DMS153 treated with DMSO at 0.1 percent for 48 hours (cell line): ENCODE data around the gene FBXL13.
"Not testable (repeated sequence)": the region's sequence is repeated elsewhere in the genome, so short reads cannot be mapped to it uniquely, and the experiment has no call there.

Experiments used
- DNase-seq: peaks from one replicate; lab custom pipeline; 2025; ENCODE audit not compliant: unreplicated experiment; lab: John Stamatoyannopoulos, UW

FBXL13 gene

DNA sequence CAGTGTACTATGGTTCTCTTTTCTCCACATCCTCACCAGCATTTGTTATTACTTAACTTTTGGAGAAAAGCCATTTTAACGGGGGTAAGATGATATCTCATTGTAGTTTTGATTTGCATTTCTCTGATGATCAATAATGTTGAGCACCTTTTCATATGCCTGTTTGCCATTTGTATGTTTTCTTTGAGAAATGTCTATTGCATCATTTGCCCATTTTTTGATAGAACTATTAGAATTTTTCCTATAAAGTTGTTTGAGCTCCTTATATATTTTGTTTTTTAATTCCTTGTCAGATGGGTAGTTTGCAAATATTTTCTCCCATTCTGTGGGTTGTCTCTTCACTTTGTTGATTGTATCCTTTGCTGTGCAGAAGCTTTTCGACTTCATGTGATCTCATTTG lies 172.5 kb downstream of the FBXL13 start:
- not testable (repeated sequence) for DNase-seq

DNA sequence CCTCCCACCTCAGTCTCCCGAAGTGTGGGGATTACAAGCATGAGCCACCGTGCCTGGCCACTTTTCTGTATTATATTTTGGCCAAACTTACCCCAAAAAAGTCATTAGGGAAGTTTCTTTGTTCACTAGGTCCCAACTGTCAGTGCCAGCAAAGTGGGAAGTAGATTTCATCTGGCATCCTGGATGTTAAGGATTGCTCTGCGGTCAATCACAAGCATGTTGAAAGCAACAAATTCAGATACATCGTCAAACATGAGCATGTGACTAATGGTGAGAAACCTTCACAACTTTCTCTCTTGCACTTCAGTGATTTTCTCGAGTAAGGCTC lies 176.1 kb downstream of the FBXL13 start:
- no peak for DNase-seq

DNA sequence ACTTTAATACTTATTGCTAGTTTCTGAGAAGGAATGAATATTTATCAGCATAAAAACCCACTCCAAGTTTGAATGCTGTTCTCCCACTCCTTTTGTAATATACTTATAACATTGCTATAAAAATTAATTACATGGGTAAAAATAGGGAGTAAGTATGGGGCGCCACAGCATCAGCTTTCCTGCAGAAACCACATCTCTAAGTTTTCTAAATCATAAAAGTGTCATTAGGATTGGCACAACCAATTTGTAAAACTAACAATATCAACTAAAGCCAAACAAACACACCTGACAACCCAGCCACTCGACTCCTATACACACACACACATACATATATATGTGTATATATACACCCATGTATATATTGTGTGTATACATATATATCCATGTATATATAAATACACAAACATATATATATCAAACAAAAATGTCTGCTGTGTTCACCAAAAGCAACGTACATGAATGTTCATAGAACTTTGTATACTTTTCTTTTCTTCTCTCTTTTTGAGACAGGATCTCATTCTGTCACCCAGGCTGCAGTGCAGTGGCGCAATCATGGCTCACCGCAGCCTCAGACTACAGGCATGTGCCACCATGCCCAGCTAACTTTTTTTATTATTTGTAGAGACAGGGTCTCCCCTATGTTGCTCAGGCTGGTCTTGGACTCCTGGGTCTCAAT lies 176.6 kb downstream of the FBXL13 start:
- no peak for DNase-seq

DNA sequence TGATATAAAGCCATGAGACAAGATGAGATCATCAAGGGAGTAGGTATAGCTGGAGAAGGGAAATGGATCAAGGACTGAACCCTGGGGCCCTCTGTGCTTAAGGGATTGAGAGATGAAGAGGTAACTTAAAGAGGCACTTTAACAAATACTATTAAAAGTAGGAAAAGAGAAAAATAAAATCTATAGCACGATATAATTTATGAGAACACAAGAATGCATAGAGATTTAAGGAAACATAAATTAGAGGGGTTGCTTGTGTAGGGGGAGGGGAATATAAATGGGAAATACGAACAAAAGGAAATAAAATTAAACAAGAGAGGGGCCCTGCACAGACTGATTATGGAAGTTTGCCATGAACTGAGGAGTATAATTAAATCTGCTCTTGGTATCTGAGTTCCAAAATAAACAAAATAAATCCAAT lies 177.4 kb downstream of the FBXL13 start:
- no peak for DNase-seq

DNA sequence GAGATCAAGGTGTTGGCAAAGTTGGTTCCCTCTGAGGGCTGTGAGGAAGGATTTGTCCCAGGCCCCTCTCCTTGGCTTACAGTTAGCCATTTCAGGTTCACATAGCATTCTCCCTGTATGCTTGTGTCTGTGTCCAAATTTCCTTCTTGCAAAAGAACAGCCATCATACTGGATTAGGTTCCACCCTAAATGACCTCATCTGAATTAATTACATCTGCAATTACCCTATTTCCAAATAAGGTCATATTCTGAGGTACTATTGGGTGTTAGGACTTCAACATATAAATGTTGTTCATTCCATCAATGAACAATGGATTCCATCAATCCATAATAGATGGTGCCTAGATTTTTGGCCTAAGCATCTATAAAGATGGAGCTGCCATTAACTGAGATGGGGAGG lies 178.0 kb downstream of the FBXL13 start:
- no peak for DNase-seq

GRCh38 chr7:102895602-102896001 lies 179.0 kb downstream of the FBXL13 start:
- no peak for DNase-seq

DNA sequence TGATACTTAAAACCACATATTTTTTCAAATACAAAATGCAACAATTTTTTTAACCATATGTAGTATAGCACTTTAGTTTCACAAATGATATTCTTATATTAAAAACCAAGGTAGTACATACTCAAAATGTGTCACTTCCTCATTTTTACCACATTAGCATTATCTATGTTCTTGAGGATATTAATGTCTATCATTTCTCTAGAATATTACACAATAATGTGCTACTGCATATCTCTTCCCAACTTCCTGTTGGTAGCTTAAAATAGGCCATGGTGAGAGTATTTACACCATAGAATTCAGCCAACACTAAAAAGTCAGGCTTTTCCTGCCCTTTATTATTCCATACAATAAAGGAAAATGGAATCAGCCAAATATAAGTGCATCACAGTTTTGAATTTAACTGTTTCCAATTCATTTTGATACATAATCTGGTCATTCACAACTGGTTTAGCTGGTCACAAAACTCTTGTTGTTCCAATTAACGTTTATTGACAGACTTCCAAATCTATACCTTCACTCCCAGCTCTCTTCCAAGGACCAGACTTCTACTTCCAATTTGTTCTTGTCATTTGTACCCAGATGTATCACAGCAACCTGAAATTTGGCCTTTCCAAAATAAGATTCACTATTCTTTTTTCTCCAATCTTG lies 181.8 kb downstream of the FBXL13 start:
- DNase-seq = no peak

DNA sequence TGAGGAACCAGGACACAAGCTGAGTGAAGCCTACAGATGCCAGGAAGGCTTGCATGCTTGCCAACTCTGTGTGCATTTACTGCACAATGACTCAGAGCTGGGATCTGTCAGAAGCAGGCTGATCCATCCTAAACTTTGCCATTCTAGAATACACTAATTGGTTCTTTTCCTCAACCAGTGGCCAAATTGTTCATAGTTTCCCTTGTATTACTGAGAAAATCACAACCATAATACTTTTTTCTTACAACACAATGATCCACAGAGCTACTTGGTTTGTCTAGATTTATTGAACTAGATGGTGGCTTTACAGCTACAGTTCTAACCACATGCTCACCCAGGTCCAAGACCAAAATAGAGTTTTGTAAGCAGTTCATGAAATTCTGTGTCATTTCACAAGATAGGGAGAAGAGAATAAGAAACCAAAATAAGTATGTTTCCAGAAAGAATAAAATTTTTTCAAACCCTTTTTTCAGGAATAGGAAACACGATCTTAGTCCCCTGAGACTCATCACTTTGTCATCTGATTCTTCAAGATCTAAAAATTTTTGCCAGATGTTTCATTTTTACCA lies 182.8 kb downstream of the FBXL13 start:
- DNase-seq = no peak

DNA sequence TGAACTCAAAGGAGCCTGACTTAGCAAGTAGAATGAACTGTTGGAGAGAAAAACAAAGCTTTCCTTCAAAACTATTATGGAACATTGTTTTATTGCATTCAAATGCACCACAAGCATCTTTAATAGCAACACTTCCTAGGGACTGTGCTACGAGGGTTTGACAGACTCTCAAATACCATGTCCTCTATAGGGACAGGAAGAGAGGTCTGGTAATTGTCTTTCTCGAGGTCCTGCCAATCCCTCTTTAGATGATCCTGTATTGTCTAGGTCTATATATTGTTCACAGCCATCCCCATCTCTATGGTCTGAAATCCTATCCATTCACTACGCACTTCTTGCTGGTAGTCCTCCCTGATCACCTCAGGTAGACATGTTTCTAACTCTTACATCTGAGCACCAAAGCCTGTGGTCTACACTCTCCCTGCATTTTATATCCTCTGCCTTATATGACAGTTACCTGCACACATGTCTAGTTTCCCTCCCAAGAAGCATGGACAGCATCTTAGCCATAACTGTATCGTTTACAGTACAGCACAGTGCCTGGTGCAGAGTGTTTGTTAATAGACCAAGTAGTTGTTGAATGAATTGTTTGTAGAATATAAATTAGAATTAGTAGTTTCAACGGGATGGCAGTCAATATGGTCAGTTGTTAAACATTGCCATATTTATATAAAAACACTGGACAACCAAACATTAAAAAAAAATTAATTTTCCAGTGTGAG lies 183.5 kb downstream of the FBXL13 start:
- no peak for DNase-seq

- DNase-seq = no peak
Observed at GRCh38 chr7:102890292-102890970, 184.2 kb downstream of the FBXL13 start.

DNA sequence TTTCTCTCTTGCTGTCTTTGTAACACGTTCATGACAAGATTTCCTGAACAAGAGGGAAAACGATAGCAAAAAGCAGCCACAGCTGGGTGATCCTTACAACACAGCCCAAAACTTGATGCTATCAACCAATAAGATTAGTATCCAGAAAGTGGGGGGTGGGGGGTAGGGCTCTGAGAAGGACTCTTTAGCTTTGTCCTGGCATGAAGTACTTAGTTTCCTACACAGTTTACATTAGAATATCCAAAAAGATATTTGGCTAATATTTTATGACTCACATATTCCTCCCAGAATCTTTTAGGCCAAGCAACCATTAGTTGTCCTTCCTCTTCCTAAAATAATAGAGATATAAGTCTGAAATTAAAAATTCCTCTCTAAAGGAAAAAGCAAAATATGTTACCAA lies 184.7 kb downstream of the FBXL13 start:
- no peak for DNase-seq

DNA sequence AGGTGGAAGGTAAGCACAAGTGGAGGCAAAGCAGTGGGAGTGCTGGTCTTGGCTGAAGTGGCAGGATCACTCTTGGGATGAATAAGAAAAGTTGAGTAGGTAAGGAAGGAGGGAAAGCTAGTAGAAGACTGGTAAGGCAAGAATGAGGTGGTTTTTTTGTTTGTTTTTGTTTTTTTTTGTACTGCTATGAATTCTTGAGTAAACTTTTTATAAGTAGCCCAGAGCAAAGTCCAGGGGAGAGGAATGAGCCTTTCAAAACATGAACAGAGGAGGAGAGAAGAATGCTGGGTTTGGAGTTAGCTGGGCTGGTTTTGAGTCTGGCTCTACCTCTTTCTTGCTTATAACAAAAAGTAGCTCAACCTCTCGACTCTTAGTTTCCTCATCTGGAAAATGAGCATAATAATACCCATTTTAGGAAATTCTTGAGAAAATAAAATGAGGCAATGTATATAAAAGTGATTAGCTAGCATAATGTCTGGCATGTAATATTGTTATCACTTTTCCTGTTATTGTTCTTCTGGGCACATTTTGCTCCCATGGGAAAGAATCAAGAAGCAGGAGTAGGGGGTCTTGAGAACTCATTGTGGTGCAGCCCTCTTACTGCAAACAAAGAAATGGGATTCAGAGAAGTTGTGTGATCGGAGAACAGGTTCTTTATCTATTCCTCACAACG lies 185.9 kb downstream of the FBXL13 start:
- DNase-seq = no peak

DNA sequence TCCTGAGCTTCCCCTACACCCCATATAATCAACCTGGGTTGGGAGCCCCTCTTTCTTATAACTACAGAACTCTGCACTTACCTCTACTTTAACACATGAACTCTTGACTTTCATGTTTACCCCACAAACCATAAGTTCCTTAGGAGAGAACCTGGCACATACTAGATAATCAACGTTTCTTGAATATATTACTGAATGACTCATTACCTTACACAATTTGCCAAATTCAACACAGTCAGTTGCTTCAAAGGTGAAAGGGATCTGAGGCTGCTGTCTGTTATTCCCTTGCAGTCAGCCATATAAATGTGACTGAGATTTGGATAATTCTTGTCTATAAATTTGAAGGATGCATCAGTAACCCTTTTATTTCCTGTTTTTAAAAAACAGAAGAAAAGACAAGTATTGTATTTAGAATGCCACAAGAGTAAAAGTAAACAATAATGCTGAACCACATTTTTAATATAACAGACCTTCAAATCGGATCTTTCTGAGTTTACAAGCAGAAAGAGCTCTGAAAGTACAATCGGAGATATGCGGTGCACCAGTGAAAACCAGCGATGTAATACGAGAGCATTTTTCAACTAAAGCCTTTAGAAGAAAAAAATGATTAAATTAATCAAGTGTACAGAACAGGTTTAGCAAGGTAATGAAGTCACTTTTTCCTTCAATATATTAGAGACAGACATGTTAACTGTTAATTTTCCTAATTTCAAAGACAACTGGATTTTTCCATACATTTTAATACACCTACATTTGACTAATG lies 191.3 kb downstream of the FBXL13 start:
- DNase-seq = no peak

DNA sequence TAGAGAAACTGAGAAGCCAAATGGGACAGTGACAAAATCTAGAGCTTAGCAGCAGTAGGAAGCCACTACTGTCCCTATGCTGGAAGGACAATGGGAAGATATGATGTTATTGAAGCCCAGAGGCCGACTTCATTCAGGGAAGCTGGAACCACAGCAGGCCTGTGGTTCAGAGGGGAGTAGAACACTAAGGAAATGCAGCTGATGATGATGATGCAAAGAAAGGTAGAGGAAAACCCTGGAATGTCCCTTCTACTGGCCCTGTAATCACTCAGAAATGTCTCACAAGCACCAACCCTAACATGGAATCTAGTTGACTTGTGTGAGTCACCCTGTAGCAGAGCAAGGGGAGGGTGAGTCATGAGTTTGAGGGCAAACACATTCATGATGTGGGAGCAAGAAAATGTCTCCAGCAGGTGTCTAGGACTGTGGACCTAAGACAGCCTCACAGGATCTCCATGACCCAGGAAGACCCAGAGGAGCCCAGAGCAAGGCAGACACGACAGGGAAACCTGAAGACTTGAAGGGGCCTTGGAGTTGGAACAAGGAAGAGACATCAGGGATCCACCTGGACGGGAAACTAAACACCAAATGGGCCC lies 198.8 kb downstream of the FBXL13 start:
- no peak for DNase-seq

- DNase-seq = no peak
Observed at GRCh38 chr7:102874966-102875365, 199.6 kb downstream of the FBXL13 start.

- DNase-seq = no peak
Observed at GRCh38 chr7:102874166-102874829, 200.3 kb downstream of the FBXL13 start.

DNA sequence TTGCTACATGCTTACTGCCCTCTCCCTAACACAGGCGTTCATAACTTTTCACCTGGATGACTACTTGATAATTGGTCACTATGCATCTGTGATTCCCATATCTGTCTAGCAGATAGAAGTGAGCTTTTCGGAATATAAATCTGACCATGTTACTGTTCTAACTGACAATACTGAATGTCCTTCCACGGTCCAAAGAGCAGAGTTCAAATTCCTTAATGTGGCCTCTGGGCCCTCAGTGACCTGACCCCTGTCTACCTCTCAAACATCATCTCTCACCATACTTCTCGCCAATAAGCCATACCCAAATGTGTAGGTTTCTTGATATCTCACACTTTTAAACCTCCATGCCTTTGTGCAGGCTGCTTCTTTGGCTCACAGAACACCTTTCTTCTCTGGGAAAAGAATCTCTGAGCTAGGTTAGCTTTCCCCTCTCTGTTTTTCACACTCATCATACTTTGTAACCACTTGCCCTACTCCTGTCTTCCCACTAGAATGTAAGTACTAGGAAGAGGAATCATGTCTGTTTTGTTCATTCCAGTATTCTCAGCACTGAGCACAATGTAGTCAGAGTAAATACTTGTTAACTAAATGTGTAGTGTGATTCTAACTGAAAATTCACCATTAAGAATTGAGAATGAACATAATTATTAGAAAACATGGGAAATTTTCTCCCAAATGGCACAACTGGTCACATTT lies 201.0 kb downstream of the FBXL13 start:
- no peak for DNase-seq

DNA sequence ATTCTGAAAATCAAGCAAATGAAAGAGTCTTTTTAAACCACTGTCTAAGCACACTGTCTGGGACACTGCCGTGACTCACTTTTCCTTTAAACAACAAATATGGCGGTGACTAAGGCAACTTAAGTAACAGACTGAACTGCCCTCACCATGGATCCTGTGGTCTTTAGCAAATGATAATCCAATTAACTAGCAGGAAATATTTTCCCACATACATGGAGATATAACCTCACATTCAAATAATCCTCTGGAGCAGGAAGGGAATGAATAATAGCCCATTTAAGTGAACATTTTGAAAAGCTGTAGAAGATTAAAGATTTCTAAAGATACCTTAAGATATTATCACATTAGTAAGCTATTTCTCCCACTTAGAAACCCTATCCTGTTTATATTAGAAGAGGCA lies 202.1 kb downstream of the FBXL13 start:
- DNase-seq = no peak

GRCh38 chr7:102869195-102869594 lies 205.4 kb downstream of the FBXL13 start:
- DNase-seq = no peak
